ENCODE results near the gene KRTAP4-8. TPM values are rescaled to one million over a fixed set of nuclear protein-coding genes. Genes with fewer than 3 reads are reported as not detected.

KRTAP4-8 gene
- total and polyA plus RNA-seq, 2 of the 8 experiments (the other 6 are each of a cell fraction or from before 2014, with no cell fraction given) = not detected

- H2BK15ac ChIP-seq (ENCODE audit: low read length) = no peak overlapping the region
- no peak overlapping the region for H4K91ac ChIP-seq (replicated peaks; ENCODE audit: insufficient read length, low read length)
- POLR2A ChIA-PET (ENCODE audit: partially characterized antibody) = no interaction called here
- no peak for TF ChIP-seq PHF8 (conservative IDR thresholded peaks at IDR 0.05; ENCODE audit: low read depth, low read length)
- no peak for TF ChIP-seq POLR2A (IDR thresholded peaks at IDR 0.05; ENCODE audit: control extremely low read depth in 1 of 2, low read depth in 2 of 2, low read length in 2 of 2)
- no peak for TF ChIP-seq ZNF274 (IDR thresholded peaks at IDR 0.05; ENCODE audit: borderline replicate concordance, extremely low read depth, low read length)
- no peak for TF ChIP-seq BCL11A (IDR thresholded peaks at IDR 0.05; ENCODE audit: low read depth in 2 of 2, low read length in 2 of 2)
- TF ChIP-seq RAD21 (IDR thresholded peaks at IDR 0.05 in 1 of 2, conservative IDR thresholded peaks at IDR 0.05 in 1 of 2; ENCODE audit: low read depth in 2 of 2, low read length in 2 of 2) = no peak
- TF ChIP-seq EGR1 (IDR thresholded peaks at IDR 0.05; ENCODE audit: borderline replicate concordance, low read depth, low read length) = no peak
- TF ChIP-seq RBBP5 (IDR thresholded peaks at IDR 0.05; ENCODE audit: borderline replicate concordance, low read depth, low read length) = no peak
- no peaks in the 10 kb centered on the region for H3K79me2 ChIP-seq (ENCODE audit: control insufficient read depth in 1 of 2, insufficient read depth in 2 of 2, low read length in 2 of 2)
- H3K4me1 ChIP-seq (replicated peaks in 1 of 4; ENCODE audit: control insufficient read depth in 3 of 4, insufficient read depth in 4 of 4, low read length in 3 of 4) = peaks cover 0 to 2% (median 0%) of the 10 kb centered on the region in 4 experiments; a peak in 1 of 7 replicates
- no peak overlapping the region for H2AFZ ChIP-seq (ENCODE audit: low read length)
- no peak overlapping the region for H2BK12ac ChIP-seq (ENCODE audit: low read depth, low read length)
- no peak overlapping the region for H3K27ac ChIP-seq (ENCODE audit: low read depth, low read length)
- H3K14ac ChIP-seq (ENCODE audit: insufficient read length) = no peak overlapping the region
- H2AK5ac ChIP-seq (ENCODE audit: low read depth, low read length) = no peak overlapping the region
- no peak overlapping the region for H3K23ac ChIP-seq (ENCODE audit: insufficient read length)
- H3K4me3 ChIP-seq (ENCODE audit: extremely low read depth in 1 of 4, insufficient read depth in 2 of 4, low read depth in 3 of 4, low read length in 4 of 4) = no peak overlapping the region
- H3K79me1 ChIP-seq (ENCODE audit: low read depth, low read length) = no peaks in the 10 kb centered on the region
- H3K9me3 ChIP-seq (ENCODE audit: insufficient read depth in 2 of 2, low read depth in 1 of 2, low read length in 1 of 2) = no peaks in the 10 kb centered on the region
- no peak overlapping the region for H4K8ac ChIP-seq (ENCODE audit: extremely low read depth, insufficient read depth, low read length)
- CTCF ChIA-PET (ENCODE audit: partially characterized antibody) = interaction anchor here (0.6 to 1.0 kb wide), 3 partner anchors 10 to 85 kb away, joined by 3 read pairs; no protein-coding TSS in a partner anchor
- FAIRE-seq (no peak), DNase-seq (ENCODE audit: low read depth in 1 of 2, low spot score in 2 of 2) (no peak)
- no peak overlapping the region for H3K4ac ChIP-seq (replicated peaks; ENCODE audit: insufficient read length, low read depth, low read length)
- H2BK120ac ChIP-seq (replicated peaks; ENCODE audit: low read depth, low read length) = no peak overlapping the region
- H3K56ac ChIP-seq (replicated peaks; ENCODE audit: insufficient read length, low read depth, low read length) = no peak overlapping the region
- 59% methylated on average over 2 of the region's 2 CpGs; no CpG with 5 or more reads in 1 of the 2 experiments for WGBS, 2 experiments (ENCODE audit: extremely low coverage in 1 of 2, insufficient coverage in 1 of 2, insufficient read length in 1 of 2, insufficient replicate concordance in 2 of 2, low coverage in 1 of 2, low lambda C conversion rate in 2 of 2, missing lambda C conversion rate in 1 of 2)
- H4K5ac ChIP-seq (ENCODE audit: insufficient read length, low read depth, low read length) = no peak overlapping the region
- H3K9ac ChIP-seq (replicated peaks in 1 of 4; ENCODE audit: extremely low read depth in 1 of 4, low read depth in 3 of 4, low read length in 3 of 4) = no peak overlapping the region
- H4K20me1 ChIP-seq (replicated peaks in 1 of 2; ENCODE audit: control insufficient read depth in 1 of 2, insufficient read depth in 2 of 2, low read length in 2 of 2) = no peaks in the 10 kb centered on the region
- H3K36me3 ChIP-seq (ENCODE audit: control insufficient read depth in 2 of 4, insufficient read depth in 4 of 4, low read length in 3 of 4) = no peaks in the 10 kb centered on the region
- H2BK5ac ChIP-seq (ENCODE audit: low read depth, low read length) = no peak overlapping the region
- H2BK20ac ChIP-seq (ENCODE audit: low read length) = no peak overlapping the region
- H3K23me2 ChIP-seq (ENCODE audit: low read depth, low read length) = no peaks in the 10 kb centered on the region
- no peak overlapping the region for H3K4me2 ChIP-seq (ENCODE audit: insufficient read depth in 1 of 2, low read depth in 2 of 2, low read length in 2 of 2)
- H3K27me3 ChIP-seq (replicated peaks in 1 of 4; ENCODE audit: control insufficient read depth in 3 of 4, extremely low read depth in 1 of 4, insufficient read depth in 3 of 4, low read length in 3 of 4) = no peaks in the 10 kb centered on the region
- no peak overlapping the region for H3K18ac ChIP-seq (ENCODE audit: extremely low read depth, low read length)
Observed at GRCh38 chr17:41049110-41049509, 48.8 kb downstream of the KRTAP4-8 start.
